GM12873 (cell line): ENCODE data around the gene RAB7B.

Experiments
- CTCF ChIP-seq: IDR thresholded peaks from 2 replicates; pipeline ENCODE4 v1.5.1; 2012; ENCODE audit warnings: low read depth, mild to moderate bottlenecking, moderate library complexity, low read length, control low read depth; ENCODE audit not compliant: insufficient read depth; ENCODE audit errors: missing control alignments

The RAB7B gene

GRCh38 chr1:206010060-206010459 lies 6.9 kb upstream of the RAB7B start:
- no peak for TF ChIP-seq CTCF

GRCh38 chr1:206006946-206007345 lies 3.8 kb upstream of the RAB7B start:
- no peak for TF ChIP-seq CTCF

GRCh38 chr1:206005778-206006180 lies 2.6 kb upstream of the RAB7B start:
- no peak for TF ChIP-seq CTCF

GRCh38 chr1:206005234-206005633 lies 2.0 kb upstream of the RAB7B start:
- no peak for TF ChIP-seq CTCF

GRCh38 chr1:206004826-206005225 lies 1.6 kb upstream of the RAB7B start:
- TF ChIP-seq CTCF = no peak

- TF ChIP-seq CTCF = no peak
Measured at GRCh38 chr1:206003854-206004800, 932 bp upstream of the RAB7B start.

- TF ChIP-seq CTCF = no peak
Measured at GRCh38 chr1:206002160-206002559, 1.0 kb downstream of the RAB7B start.
